Measurements from ENCODE around the gene BTBD16.

The BTBD16 gene

GRCh38 chr10:122271076-122271475 lies at the start of gene BTBD16:
BTBD16 (plus strand) TSS chr10:122271296; CDS start chr10:122275082, 3,786 bp downstream.
- DNase-seq, result no peak

- no peak for DNase-seq
Measured at GRCh38 chr10:122221958-122222357, 49.1 kb upstream of the BTBD16 start.

DNA sequence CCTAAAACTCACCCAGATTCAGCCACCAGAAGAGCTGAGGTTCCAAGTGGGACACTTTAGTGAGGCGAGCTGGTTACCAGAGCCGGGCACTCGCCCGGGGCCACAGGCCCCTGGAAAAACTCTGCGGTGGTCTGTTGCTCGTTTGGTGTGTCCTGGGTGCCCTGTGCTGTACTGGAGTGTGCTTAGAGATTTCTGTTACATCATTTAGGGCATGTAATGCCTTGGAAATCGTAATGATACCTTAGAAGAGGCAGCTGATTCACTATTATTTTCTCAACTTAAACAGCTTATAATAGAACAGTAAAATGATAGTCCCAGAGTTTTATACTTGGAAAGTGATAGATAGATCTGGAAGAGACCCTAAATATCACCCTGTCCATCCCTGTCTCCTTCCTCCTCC lies 48.5 kb upstream of the BTBD16 start:
- DNase-seq, result no peak

DNA sequence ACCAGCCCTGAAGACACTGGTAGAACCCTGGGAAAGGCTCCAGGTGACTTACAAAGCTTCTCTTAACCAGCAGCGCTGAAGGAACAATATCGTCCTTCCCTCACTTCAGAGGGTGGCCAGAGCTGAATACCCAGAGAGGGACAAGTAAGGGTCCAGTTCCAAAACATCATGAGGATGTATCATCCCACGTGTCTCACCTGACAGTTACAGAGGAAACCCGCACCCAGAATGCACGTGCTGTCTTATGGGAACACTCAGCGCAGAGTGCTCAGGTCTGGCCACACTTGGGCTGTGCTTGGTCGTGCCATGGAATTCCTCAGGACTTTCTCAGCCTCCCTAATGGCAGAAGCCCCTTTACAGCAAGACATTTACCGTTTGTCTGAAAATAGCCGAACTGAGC lies 46.9 kb upstream of the BTBD16 start:
- DNase-seq, result no peak

DNA sequence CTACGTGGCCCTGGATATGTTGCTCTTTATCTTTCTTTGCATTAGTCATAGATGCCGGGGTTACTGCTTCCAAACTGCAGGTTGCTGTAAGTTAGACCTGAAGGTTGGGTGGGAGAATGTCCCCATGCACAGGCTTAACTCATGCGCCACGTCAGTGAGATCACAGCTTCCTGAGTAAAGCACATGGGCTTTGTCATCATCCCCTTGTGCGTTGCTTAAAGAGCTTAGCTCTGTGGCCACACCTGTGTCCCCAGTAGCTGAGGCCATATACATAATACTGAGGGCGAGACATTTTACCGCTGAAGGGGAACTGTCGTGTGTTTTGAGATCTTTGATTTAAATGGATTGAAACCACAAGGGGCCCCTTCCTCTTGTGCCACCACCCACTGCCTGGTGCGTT lies 45.8 kb upstream of the BTBD16 start:
- no peak for DNase-seq

DNA sequence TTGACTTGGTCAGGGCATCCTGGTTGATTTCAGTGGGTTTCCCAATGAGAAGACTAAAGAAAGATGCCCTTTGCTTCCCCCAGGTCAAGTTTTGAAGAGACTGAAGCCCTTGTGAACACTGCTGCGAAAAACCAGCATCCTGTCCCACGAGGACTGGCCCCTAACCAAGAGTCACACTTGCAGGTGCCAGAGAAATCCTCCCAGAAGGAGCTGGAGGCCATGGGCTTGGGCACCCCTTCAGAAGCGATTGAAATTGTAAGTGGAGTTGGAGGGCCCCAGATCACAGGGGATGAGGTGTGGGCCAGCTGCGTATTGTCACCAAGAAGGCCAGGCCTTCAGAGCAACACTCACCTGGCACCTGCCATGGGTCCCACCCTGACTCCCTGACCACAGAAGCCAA lies 43.3 kb upstream of the BTBD16 start:
- no peak for DNase-seq

DNA sequence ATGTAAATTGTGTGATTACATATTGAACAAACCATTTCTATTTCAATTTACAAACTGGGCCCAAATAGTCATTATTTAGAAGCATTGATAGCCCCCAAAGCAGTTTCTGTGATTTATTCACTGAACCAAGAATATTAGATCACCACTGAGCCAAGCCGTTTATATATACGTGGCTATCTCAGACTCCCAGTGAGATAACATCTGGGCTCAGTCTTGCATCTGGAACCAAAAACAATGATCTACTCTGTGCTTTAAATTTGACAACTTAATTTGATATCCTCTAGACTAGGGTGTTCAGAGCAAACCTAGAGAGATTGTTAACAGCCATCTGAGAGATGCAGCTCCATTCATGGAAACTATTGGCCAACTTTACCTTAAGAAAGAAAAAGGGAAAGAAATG lies 41.4 kb upstream of the BTBD16 start:
- no peak for DNase-seq

GRCh38 chr10:122230222-122230621 lies 40.9 kb upstream of the BTBD16 start:
- DNase-seq, result no peak

GRCh38 chr10:122232769-122233168 lies 38.3 kb upstream of the BTBD16 start:
- DNase-seq, result no peak

- DNase-seq, result no peak
Measured at GRCh38 chr10:122233857-122234348, 37.2 kb upstream of the BTBD16 start.

DNA sequence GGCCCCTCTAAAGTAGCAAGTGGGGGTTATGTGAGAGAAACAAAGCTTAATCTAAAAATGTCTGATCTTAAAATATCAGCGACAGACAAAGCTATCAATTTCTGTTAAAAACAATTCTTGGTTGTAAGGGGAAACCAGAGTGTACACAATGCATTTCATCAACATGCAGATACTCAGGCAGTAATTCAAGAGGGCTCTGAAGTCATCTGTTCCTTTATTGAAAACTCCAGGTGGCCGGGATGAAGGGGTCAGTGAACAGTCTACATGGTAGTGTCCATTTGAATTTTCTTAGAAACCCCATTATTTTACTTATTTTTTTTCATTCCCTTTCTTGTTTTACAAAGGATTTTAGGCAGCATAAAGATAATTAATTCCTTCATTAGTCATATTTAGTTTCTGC lies 36.7 kb upstream of the BTBD16 start:
- DNase-seq, result no peak

DNA sequence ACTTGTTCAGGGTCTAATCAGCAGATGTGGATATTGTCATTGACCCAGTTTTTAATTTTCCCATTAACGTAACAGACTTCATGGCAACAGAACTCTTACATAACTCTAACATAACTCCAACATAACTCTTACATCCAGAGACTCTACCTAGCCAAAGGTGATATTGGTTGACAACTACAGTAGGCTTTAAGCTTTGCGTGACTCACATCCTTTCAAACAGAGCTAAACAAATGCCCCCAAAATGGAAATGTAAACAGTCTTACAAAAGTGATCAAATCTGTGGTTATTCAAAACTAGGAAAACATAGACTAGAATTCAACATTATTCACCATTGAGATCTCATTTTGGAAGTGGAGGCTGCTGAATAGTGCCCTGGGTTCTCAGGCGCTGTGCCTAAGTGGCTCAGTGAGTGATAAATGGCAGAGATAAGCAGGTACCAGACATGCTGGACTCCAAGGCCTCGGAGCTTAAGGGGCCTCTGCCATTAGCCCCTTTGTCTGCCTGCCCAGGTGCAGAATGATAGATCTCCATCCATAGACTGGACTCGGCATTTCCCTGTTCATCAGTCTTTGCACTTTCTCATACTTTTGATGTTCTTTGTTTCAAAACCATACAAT lies 34.3 kb upstream of the BTBD16 start:
- no peak for DNase-seq

DNA sequence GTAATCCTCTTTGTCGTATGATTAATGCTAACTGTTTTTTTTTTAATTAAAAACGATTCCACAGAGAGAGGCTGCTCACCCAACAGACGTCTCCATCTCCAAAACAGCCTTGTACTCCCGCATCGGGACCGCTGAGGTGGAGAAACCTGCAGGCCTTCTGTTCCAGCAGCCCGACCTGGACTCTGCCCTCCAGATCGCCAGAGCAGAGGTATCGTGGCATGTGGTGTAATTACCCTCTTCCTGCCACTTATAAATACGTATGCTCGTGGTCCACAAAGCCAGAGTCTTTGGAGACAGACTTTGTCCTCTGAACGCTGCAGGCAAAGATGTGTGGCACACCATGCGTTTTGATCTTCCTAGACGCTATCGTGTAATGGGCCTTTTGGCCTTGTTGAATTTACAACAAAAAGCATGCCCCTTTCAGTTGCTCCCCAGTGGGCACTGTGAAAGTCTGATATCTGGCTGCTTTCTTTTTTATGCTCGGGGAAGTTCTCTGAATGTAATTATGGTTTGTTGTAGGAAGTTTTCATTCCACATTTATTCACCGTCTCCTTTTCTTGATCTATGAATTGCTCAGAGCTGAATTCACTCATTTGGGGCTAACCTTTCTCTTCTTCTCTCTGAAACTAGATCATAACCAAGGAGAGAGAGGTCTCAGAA lies 33.6 kb upstream of the BTBD16 start:
- DNase-seq, result no peak

DNA sequence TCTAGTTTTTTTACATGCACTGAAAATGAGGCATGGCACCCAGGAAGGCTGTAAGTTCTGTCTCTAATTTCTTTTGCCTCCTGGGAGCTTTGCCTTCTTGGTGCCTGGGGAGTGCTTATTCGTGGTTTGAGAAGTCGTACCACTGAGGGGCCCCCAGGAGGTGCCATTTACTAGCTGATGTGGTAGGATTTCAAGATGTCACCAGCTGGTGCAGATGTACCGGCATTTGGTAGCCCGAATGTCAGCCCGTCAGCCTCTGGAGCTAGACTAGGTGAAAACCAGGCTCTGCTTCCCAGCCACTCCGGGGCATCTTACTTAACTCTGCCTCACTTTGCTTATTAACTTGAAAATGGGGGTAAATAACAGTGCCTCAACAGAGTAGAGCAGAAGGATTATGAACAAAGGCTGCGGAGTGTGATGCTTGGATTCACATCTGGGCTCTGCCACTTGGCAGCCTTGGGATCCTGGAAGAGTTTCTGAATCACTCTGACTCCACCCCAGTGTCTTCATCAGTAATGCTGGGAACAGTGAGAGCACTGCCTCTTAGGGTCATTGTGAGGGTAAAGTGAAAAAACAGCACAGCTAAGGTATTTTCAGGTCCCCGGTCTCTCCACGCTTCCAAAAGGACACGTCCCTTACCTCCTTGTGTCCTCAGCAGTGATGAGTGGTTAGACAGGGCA lies 31.4 kb upstream of the BTBD16 start:
- no peak for DNase-seq

DNA sequence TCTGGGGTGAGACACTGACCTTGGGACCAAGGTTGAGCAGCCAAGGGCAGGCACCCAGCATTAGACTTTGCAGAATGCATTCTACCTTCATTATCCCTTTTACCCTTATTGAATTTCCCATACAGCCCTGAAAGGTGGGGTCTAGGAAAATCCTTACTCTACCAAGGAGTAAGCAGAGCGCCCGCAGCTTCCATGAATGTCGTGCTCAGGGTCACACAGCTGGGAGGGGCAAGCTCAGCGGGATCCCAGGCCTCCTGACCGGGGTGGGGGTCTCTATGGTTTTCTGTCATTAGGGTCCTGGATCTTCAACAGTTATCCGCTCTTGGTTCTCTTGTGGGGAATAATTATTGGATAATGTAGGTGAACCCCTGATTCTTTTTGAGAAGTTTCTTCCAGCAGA lies 30.7 kb upstream of the BTBD16 start:
- DNase-seq, result no peak

- no peak for DNase-seq
Measured at GRCh38 chr10:122241836-122242235, 29.3 kb upstream of the BTBD16 start.

GRCh38 chr10:122243550-122243949 lies 27.5 kb upstream of the BTBD16 start:
- no peak for DNase-seq

DNA sequence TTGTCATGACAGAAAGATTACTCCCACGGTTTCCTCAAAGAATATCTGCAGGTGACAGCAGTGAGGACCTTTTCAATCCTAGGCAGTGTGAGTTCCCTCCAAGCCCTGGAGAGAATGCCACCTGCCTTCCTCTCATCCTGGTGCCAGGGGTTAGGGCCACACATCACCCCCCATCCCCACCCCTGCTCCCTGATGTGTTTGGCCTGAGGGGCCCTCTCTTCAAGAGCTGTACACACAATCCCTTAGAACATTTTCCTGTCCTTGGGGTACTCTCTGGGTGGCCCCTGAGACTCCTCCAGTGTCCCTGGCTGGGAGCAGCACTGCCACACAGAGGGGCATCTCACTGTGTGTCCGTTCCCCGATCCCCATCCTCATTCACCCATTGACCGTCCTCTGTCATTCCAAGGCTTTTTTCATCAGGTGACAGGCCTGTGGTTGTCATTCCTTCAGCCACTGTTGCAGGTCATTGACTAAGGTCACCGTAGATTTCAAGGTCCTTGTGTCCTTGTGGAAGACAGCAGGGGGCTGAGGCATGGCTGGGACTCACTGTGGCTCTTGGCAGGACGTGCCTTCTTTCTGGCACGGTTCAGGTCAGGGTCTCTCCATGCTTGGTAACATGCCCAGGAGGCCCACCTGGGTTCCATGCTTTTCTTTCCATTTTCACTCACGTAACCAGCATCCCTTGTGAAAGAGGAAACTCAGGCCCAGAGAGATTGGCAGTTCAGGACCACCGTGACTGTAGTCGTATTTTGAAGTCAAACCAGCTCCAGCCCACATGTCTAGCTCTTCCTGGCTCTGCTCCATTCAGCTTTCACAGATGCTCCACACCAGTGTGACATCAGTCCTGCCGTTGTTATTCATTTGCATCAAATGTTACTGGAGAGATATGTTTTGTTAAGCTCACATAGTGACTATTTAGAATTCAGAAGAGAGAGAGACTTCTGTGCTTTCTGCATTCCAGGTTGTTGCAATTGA lies 26.8 kb upstream of the BTBD16 start:
- DNase-seq, result no peak

DNA sequence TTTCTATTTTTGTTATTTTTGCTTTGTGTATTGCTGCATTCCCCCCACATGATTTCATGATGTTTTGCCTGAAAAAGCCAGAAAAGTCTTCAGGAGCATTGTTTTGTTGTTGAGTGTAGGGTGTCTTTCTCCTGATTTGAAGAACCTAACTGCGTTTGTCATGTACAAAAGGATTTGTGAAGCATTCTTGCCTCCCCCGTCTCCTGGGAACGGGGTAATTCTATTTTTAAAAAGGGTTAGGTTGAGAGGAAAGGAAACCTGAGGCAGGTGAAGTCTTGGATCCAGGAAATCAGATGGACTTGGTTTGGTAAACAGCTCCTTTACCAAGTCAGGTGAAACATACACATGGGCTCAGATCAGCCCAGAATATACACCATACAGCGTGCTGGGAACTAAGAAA lies 26.0 kb upstream of the BTBD16 start:
- DNase-seq, result no peak

DNA sequence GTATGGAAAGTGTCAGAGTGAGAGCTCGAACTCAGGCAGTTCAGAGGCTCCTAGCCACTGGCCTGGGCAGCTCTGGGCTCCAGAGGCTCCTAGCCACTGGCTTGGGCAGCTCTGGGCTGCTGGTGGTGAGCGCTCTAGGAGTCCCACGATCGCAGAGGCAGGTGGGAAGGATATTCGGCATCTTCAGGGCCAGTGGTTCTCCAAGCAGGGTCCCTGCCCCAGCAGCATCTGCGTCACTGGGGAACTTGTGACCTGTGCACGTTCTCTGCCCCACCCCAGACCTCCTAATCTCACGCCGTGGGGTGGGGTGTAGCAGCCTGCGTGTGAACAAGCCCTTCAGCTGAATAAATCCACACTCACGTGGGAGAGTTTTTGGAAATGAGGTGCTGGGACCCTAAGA lies 25.2 kb upstream of the BTBD16 start:
- no peak for DNase-seq

DNA sequence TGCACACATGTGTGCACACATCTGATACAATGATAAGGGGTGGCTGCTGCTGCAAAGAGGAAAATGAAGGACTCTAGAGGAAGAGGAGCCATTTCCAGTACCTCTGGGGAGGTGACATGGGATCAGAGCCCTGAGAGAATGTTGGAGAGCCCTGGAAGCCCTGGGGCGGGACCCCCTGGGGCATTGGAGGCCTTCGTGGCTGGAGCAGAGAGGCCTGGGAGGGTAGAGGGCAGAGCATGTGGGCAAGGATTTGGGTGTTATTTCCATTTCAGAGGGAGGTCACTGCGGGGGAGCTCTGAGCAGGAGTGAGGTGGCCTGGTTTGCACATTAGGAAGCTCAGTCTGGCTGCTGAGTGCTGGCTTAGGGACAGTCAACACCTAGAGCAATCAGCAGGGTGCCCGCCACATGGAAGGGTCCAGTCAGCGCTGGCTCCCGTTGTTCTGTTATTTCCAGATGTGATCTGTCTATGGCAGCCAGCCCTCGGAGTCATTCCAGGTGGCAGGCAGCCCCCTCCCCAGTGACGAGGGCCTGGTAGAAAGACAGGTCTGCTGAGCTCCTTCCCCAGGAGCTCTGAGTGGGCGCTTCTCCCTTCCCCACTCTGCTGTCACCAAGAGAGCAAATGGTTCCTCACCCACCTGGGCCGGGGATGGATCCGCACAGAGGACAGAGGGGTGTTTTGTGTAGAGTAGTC lies 24.1 kb upstream of the BTBD16 start:
- no peak for DNase-seq

All from CD4-positive, alpha-beta T cell treated with Interleukin-1 beta for 1 hour (primary cell).